Mesendoderm (in vitro differentiated cells): ENCODE results near the gene SLC20A1. TPM values are rescaled to one million over a fixed set of nuclear protein-coding genes. Genes with fewer than 3 reads are reported as not detected.

Experiments
- DNase-seq: peaks from one replicate; pipeline ENCODE4 v3.0.0; 2013
- H2AK5ac ChIP-seq: 2 replicates; pipeline ENCODE4 v1.6.1; 2013; ENCODE audit warnings: low read length, inconsistent platforms
- H2BK120ac ChIP-seq: 2 replicates; pipeline ENCODE4 v1.6.1; 2013; ENCODE audit warnings: low read depth, mild to moderate bottlenecking, low read length, moderate library complexity, mixed read lengths
- H2BK15ac ChIP-seq: replicated peaks from 2 replicates; pipeline ENCODE4 v1.6.1; 2013; ENCODE audit warnings: low read depth, mild to moderate bottlenecking, moderate library complexity
- H2BK5ac ChIP-seq: 2 replicates; pipeline ENCODE4 v1.6.1; 2013; ENCODE audit warnings: low read length, inconsistent platforms
- H3K18ac ChIP-seq: 2 replicates; pipeline ENCODE4 v1.6.1; 2013; ENCODE audit warnings: mild to moderate bottlenecking, low read length, mixed read lengths
- H3K23ac ChIP-seq: one replicate; pipeline ENCODE4 v1.6.1; 2013; ENCODE audit warnings: low read length
- H3K27ac ChIP-seq: 2 replicates; pipeline ENCODE4 v1.5.1; 2013; ENCODE audit warnings: low read depth, mild to moderate bottlenecking, inconsistent platforms, low read length, moderate library complexity
- H3K27me3 ChIP-seq: 2 replicates; pipeline ENCODE4 v1.6.1; 2013; ENCODE audit warnings: low read length, control low read depth, mild to moderate bottlenecking, inconsistent platforms; ENCODE audit not compliant: insufficient read depth, poor library complexity
- H3K36me3 ChIP-seq: 2 replicates; pipeline ENCODE4 v1.6.1; 2013; ENCODE audit warnings: low read length, inconsistent platforms; ENCODE audit not compliant: control insufficient read depth, insufficient read depth
- H3K4ac ChIP-seq: one replicate; pipeline ENCODE4 v1.6.1; 2013; ENCODE audit warnings: low read depth, mild to moderate bottlenecking, low read length, moderate library complexity
- H3K4me1 ChIP-seq: 2 replicates; pipeline ENCODE4 v1.6.1; 2013; ENCODE audit warnings: low read depth, low read length, inconsistent platforms; ENCODE audit not compliant: control insufficient read depth
- H3K4me2 ChIP-seq: 2 replicates; pipeline ENCODE4 v1.6.1; 2013; ENCODE audit warnings: low read length
- H3K4me3 ChIP-seq: 2 replicates; pipeline ENCODE4 v1.5.1; 2013; ENCODE audit warnings: mild to moderate bottlenecking, low read length
- H3K56ac ChIP-seq: one replicate; pipeline ENCODE4 v1.6.1; 2013; ENCODE audit warnings: low read length
- H3K79me1 ChIP-seq: 2 replicates; pipeline ENCODE4 v1.6.1; 2013; ENCODE audit warnings: low read length, inconsistent platforms
- H3K79me2 ChIP-seq: 2 replicates; pipeline ENCODE4 v1.6.1; 2013; ENCODE audit warnings: mild to moderate bottlenecking, low read length; ENCODE audit not compliant: control insufficient read depth, insufficient read depth
- H3K9ac ChIP-seq: 2 replicates; pipeline ENCODE4 v1.6.1; 2013; ENCODE audit warnings: low read length, inconsistent platforms
- H4K5ac ChIP-seq: one replicate; pipeline ENCODE4 v1.6.1; 2013; ENCODE audit warnings: low read length
- H4K8ac ChIP-seq: one replicate; pipeline ENCODE4 v1.6.1; 2013; ENCODE audit warnings: low read depth, mild to moderate bottlenecking, control low read depth, low read length, moderate library complexity
- WGBS: extraction: QIAGEN DNeasy Blood & Tissue Kit; methylation state at CpG from one replicate; pipeline ENCODE4 v1.1.7; 2013; ENCODE audit warnings: low lambda C conversion rate, missing lambda C conversion rate; ENCODE audit not compliant: insufficient coverage; ENCODE audit errors: extremely low coverage; 5-methylcytosine and 5-hydroxymethylcytosine counted together
- polyA plus RNA-seq, 2 experiments: library from polyadenylated mRNA; stranded (reverse); fragments of 200-250 nt; gene quantifications; one replicate each; pipeline ENCODE4 v1.2.3, GENCODE V29; 2013

Gene SLC20A1
- 69.0 TPM for polyA plus RNA-seq (2013, experiment 1 of 2)
- polyA plus RNA-seq (2013, experiment 2 of 2), result 68.0 TPM

GRCh38 chr2:112645310-112646101, at the start of gene SLC20A1:
SLC20A1 (plus strand) TSS chr2:112645939; CDS start chr2:112646829, 890 bp downstream.
- Histone ChIP-seq H3K4me2 (peak within 1 kb of the TSS; percentile 93), H3K23ac (peak within 1 kb of the TSS; percentile 48), H3K4me1 (no peaks in the 10 kb centered on the region), H2BK15ac (no peak within 1 kb of the TSS), H4K5ac (no peak within 1 kb of the TSS), H3K56ac (peak within 1 kb of the TSS; percentile 97), H3K79me1 (peaks cover 5% of the 10 kb centered on the region), H2BK120ac (peak within 1 kb of the TSS; percentile 75), H3K79me2 (peaks cover 34% of the 10 kb centered on the region), H2BK5ac (peak within 1 kb of the TSS; percentile 33), H3K4ac (peak within 1 kb of the TSS; percentile 96), H4K8ac (peak within 1 kb of the TSS; percentile 79), H3K27ac (peak within 1 kb of the TSS; percentile 76), H3K9ac (peak within 1 kb of the TSS; percentile 92), H2AK5ac (no peak within 1 kb of the TSS), H3K27me3 (no peaks in the 10 kb centered on the region), H3K36me3 (peaks cover 3% of the 10 kb centered on the region), H3K4me3 (peak within 1 kb of the TSS; percentile 93), H3K18ac (peak within 1 kb of the TSS; percentile 97)
- DNase-seq, result peak; percentile 98
- WGBS, result no CpG with 5 or more reads among the region's 87 CpGs

DNA sequence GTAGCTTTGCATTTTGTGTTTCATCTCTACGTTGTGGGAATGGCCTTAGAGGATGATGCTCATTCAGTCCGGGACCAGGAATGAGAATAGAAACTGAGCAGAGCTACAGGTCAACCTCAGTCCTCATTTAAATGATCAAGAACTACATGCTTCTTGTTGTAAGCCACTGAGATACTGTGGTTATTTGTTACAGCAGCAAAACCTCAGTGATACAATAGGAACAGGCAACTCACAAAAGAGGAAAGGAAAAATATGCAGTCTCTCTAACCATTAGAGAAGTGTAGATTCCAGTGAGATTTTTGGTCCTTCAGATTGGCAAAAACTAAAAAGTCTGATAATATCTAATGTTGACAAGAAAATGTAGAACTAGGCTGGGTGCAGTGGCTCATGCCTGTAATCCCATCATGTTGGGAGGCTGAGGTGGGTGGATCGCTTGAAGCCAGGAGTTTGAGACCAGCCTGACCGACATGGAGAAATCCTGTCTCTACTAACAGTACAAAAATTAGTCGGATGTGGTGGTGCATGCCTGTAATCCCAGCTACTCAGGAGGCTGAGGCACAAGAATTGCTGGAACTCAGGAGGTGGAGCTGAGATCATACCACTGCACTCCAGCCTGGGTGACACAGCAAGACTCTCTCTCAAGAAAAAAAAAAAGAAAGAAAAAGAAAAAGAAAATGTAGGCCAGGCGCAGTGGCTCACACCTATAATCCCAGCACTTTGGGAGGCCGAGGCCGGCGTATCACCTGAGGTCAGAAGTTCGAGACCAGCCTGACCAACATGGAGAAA, 48.0 kb upstream of the SLC20A1 start:
- WGBS, result no CpG with 5 or more reads among the region's 10 CpGs
- H3K4me2 ChIP-seq, result no peak overlapping the region

GRCh38 chr2:112600634-112601033, 45.1 kb upstream of the SLC20A1 start:
- H3K4me1 ChIP-seq, result no peaks in the 10 kb centered on the region
- H2BK5ac ChIP-seq, result no peak overlapping the region
- H3K4me2 ChIP-seq, result no peak overlapping the region
- H3K27me3 ChIP-seq, result no peaks in the 10 kb centered on the region
- H2BK120ac ChIP-seq, result no peak overlapping the region
- no peak overlapping the region for H3K4me3 ChIP-seq
- H3K9ac ChIP-seq, result no peak overlapping the region
- no peaks in the 10 kb centered on the region for H3K79me1 ChIP-seq
- H3K23ac ChIP-seq, result no peak overlapping the region
- H2AK5ac ChIP-seq, result no peak overlapping the region
- no peak overlapping the region for H4K8ac ChIP-seq
- no peak overlapping the region for H3K56ac ChIP-seq
- WGBS, result no CpG with 5 or more reads among the region's 3 CpGs
- no peak overlapping the region for H3K27ac ChIP-seq
- no peak overlapping the region for H2BK15ac ChIP-seq
- H3K4ac ChIP-seq, result no peak overlapping the region
- no peak overlapping the region for H4K5ac ChIP-seq
- H3K18ac ChIP-seq, result no peak overlapping the region
- H3K79me2 ChIP-seq, result no peaks in the 10 kb centered on the region
- DNase-seq, result no peak
- no peaks in the 10 kb centered on the region for H3K36me3 ChIP-seq

More for the DNA sequence above, 48.0 kb upstream of the SLC20A1 start:
- no peaks in the 10 kb centered on the region for H3K27me3 ChIP-seq
- no peak for DNase-seq
- no peak overlapping the region for H2BK5ac ChIP-seq
- H3K18ac ChIP-seq, result no peak overlapping the region
- no peak overlapping the region for H4K8ac ChIP-seq
- no peaks in the 10 kb centered on the region for H3K36me3 ChIP-seq
- H3K27ac ChIP-seq, result no peak overlapping the region
- no peak overlapping the region for H2BK15ac ChIP-seq
- H3K4ac ChIP-seq, result no peak overlapping the region
- no peaks in the 10 kb centered on the region for H3K4me1 ChIP-seq
- no peak overlapping the region for H3K4me3 ChIP-seq
- H3K23ac ChIP-seq, result no peak overlapping the region
- no peak overlapping the region for H3K56ac ChIP-seq
- H3K79me2 ChIP-seq, result no peaks in the 10 kb centered on the region
- no peak overlapping the region for H3K9ac ChIP-seq
- H4K5ac ChIP-seq, result no peak overlapping the region
- no peak overlapping the region for H2BK120ac ChIP-seq
- no peak overlapping the region for H2AK5ac ChIP-seq
- H3K79me1 ChIP-seq, result no peaks in the 10 kb centered on the region

- Histone ChIP-seq H2AK5ac (no peak overlapping the region), H3K23ac (no peak overlapping the region), H3K27ac (no peak overlapping the region), H3K4me3 (no peak overlapping the region), H3K4me2 (no peak overlapping the region), H3K4me1 (no peaks in the 10 kb centered on the region), H2BK15ac (no peak overlapping the region), H2BK120ac (no peak overlapping the region), H4K8ac (no peak overlapping the region), H3K9ac (no peak overlapping the region), H2BK5ac (no peak overlapping the region), H3K27me3 (no peaks in the 10 kb centered on the region), H3K18ac (no peak overlapping the region), H3K79me2 (no peaks in the 10 kb centered on the region), H3K4ac (no peak overlapping the region), H3K36me3 (no peaks in the 10 kb centered on the region), H3K79me1 (no peaks in the 10 kb centered on the region), H4K5ac (no peak overlapping the region), H3K56ac (no peak overlapping the region)
- DNase-seq, result no peak
- no CpG with 5 or more reads among the region's 3 CpGs for WGBS
Measured at GRCh38 chr2:112601754-112602153, 44.0 kb upstream of the SLC20A1 start.

DNA sequence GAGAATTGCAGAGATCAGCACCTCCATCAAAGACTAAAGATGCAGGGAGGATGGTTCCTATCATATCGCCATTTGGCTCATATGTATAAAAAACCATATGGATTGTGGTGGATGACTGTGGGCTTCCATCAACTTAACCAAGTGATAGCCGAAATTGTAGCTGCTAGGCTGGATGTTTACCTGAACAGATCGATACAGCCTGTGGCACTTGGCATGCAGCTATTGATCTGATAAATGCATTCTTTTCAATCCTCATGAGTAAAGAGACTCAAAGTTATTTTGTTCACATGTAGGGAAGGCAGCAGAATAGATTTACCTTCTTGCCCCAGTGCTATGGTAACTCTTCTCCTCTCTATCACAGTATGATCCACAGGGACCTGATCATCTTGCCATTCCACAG, 42.8 kb upstream of the SLC20A1 start:
- H3K23ac ChIP-seq, result no peak overlapping the region
- H3K9ac ChIP-seq, result no peak overlapping the region
- no peak overlapping the region for H3K4me2 ChIP-seq
- H3K56ac ChIP-seq, result no peak overlapping the region
- H2BK120ac ChIP-seq, result no peak overlapping the region
- H2AK5ac ChIP-seq, result no peak overlapping the region
- no peaks in the 10 kb centered on the region for H3K79me1 ChIP-seq
- H4K5ac ChIP-seq, result no peak overlapping the region
- no peak overlapping the region for H2BK5ac ChIP-seq
- no peak overlapping the region for H3K18ac ChIP-seq
- no peaks in the 10 kb centered on the region for H3K36me3 ChIP-seq
- WGBS, result no CpG with 5 or more reads among the region's 3 CpGs
- no peaks in the 10 kb centered on the region for H3K4me1 ChIP-seq
- H3K79me2 ChIP-seq, result no peaks in the 10 kb centered on the region
- H3K4me3 ChIP-seq, result no peak overlapping the region
- DNase-seq, result no peak
- H2BK15ac ChIP-seq, result no peak overlapping the region
- H3K27ac ChIP-seq, result no peak overlapping the region
- H4K8ac ChIP-seq, result no peak overlapping the region
- H3K27me3 ChIP-seq, result no peaks in the 10 kb centered on the region
- no peak overlapping the region for H3K4ac ChIP-seq
